Retinal pigment epithelial cell (primary cell): ENCODE data around the gene BUD13.

Experiments used
- DNase-seq: peaks from one replicate; pipeline ENCODE4 v3.0.0-alpha.2; 2010; ENCODE audit warnings: low read depth
- H3K4me3 ChIP-seq: 2 replicates; pipeline ENCODE4 v1.5.1; 2011; ENCODE audit warnings: mild to moderate bottlenecking, low read length, control low read depth, moderate library complexity
- TF ChIP-seq, protein P1 (sequence below): conservative IDR thresholded peaks from 2 replicates; pipeline ENCODE4 v1.5.1; 2011; ENCODE audit warnings: low read depth, low read length, control low read depth, inconsistent platforms

BUD13 gene

DNA sequence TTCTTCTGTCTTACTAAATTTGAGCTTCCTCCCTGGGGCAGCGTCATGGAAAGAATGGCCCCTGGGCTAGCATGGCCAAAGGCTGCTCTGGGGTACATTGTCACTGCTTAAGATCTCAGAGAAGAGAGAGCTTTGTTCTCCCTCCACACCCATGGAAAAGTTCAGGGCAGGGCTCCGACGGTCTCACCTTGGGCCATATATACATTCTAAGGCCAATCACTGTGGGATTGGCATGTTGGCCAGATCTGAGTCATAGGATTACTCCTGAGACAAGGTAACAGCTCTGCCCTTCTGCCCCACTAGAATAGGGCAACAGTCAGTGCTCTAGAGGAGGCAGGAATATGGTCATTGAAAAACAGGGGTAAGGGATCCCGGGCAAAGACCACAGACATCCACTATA is 56.2 kb downstream of the BUD13 start:
- H3K4me3 ChIP-seq, result no peak overlapping the region
- TF ChIP-seq, protein P1, sequence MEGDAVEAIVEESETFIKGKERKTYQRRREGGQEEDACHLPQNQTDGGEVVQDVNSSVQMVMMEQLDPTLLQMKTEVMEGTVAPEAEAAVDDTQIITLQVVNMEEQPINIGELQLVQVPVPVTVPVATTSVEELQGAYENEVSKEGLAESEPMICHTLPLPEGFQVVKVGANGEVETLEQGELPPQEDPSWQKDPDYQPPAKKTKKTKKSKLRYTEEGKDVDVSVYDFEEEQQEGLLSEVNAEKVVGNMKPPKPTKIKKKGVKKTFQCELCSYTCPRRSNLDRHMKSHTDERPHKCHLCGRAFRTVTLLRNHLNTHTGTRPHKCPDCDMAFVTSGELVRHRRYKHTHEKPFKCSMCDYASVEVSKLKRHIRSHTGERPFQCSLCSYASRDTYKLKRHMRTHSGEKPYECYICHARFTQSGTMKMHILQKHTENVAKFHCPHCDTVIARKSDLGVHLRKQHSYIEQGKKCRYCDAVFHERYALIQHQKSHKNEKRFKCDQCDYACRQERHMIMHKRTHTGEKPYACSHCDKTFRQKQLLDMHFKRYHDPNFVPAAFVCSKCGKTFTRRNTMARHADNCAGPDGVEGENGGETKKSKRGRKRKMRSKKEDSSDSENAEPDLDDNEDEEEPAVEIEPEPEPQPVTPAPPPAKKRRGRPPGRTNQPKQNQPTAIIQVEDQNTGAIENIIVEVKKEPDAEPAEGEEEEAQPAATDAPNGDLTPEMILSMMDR, result no peak
- no peak for DNase-seq

DNA sequence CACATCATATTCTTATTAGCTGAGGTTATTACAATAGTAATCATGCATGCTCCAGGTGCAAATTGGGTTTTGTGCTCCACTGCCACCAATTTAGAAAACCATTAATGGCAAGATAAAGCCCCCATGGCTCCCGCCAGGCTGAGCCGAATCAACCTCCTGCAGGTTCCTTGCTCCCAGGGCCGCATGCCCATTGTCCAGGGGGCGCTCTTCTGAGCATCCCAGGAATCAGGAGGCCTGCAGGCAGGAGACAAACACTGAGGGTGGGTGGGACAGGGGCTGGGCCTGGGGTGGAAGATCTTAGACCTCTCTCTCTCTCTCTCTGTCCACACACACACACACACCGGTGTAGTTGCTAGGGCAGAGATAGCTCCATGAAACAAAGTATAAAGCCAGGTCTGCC is 57.4 kb downstream of the BUD13 start:
- TF ChIP-seq, protein P1, result no peak
- no peak for DNase-seq
- no peak overlapping the region for H3K4me3 ChIP-seq

GRCh38 chr11:116714902-116715301 is 57.9 kb downstream of the BUD13 start:
- TF ChIP-seq, protein P1, result no peak
- H3K4me3 ChIP-seq, result no peak overlapping the region
- DNase-seq, result no peak

- no peak overlapping the region for H3K4me3 ChIP-seq
- TF ChIP-seq, protein P1, result no peak
- no peak for DNase-seq
These were observed 60.4 kb downstream of the BUD13 start for GRCh38 chr11:116712428-116712827.

DNA sequence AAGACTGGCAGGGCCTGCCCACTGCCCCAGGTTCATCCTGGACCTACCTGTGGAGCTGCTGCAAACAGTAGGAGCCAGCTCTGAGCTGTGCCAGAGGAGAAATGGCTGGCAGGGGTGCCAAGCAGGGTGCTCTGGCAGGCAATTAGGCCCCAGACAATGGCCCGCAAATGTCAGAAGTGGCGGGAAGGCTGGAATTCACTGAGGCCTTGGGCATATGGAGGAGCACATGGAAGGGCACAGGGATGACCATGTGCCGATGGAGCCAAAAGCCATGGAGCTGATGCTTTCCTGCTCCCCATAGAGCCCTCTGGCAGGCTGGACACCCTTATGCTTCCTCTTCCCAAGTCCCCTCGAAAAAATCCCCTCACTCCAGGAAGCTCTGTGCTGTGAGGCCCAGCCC is 62.0 kb downstream of the BUD13 start:
- no peak for DNase-seq
- TF ChIP-seq, protein P1, result no peak
- H3K4me3 ChIP-seq, result no peak overlapping the region

- DNase-seq, result no peak
- H3K4me3 ChIP-seq, result no peak overlapping the region
- TF ChIP-seq, protein P1, result no peak
These were observed 62.6 kb downstream of the BUD13 start for GRCh38 chr11:116710001-116710674.

GRCh38 chr11:116707746-116708145 is 65.0 kb downstream of the BUD13 start:
- H3K4me3 ChIP-seq, result no peak overlapping the region
- no peak for DNase-seq
- TF ChIP-seq, protein P1, result no peak
